GM21619 (cell line): ENCODE results near the gene CHRDL1.

ENCODE experiments used
- ATAC-seq: cut with Tn5 transposase; IDR thresholded peaks from one replicate; pipeline ENCODE4 v1.9.1; 2021; ENCODE audit not compliant: unreplicated experiment

Gene CHRDL1

GRCh38 chrX:110743679-110744340 is 51.8 kb downstream of the CHRDL1 start:
- ATAC-seq = no peak

GRCh38 chrX:110741213-110741796 is 54.3 kb downstream of the CHRDL1 start:
- no peak for ATAC-seq

DNA sequence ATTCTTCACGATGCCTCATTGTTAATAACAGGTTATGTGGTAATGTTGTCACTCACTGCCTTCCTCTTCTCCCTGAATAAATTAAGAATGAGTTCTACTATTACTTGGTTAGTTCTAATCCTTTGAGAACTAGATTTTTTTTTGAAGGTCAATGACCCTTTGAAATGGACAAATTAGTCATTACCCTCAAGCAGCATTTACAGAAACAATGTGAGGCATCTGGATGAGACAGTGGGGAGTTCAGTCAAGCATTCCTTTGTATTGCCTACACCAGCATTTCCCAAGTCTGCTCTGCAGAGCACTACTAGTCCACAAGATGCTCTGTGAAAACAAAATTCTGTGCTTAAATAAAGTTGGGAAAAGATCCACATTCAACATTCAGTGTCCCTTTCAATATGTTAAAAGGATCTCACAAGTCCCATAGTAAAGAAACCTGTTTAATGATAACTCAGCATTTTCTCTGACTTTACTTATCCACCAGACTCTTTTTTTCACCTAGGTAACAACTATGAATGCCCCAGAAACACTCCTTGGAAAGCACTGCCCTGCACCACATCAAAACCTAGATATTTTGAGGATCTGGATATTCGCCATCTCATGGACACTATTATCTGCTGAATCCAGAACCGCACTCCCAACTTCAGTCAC is 60.6 kb downstream of the CHRDL1 start:
- ATAC-seq = no peak

DNA sequence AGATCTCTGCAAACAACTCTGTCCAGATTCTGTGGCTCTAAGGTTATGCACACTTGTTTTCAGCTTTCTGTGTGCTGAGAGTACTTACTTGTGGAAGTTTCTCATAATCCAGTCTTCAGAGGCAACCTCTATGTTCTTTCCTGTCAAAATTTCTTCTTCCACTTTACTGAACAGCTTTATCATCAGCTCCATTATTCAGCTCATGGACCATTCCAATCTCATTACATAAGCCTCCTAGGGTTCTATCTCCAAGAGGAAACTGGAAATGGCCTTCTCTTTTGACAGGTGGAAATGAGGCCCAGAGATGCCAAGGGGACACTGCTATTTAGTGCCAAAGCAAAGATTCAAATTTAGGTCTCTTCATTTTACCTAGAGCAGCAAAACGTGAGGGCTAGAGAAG is 61.3 kb downstream of the CHRDL1 start:
- ATAC-seq = no peak

- no peak for ATAC-seq
These were observed 62.5 kb downstream of the CHRDL1 start for GRCh38 chrX:110733166-110733565.

- no peak for ATAC-seq
These were observed 63.4 kb downstream of the CHRDL1 start for GRCh38 chrX:110732266-110732665.

DNA sequence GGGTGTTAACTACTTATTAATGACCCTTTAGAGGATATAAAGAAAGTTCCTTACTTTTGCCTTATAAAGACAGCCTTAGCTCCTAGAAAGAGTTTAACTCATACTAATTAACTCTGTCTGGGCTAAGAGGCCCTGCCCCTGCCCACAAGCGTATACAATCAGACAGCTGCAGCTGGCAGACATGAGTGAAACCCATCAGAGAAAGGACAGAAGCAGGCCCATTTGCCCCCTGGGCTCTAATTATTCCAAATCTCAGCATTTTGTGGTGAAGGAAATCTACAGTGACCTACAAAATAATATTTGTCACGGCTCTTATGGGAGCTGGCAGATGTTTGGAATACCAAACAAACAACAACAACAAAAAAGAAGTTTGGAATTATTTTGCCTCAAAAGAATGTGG is 71.8 kb downstream of the CHRDL1 start:
- ATAC-seq = no peak

DNA sequence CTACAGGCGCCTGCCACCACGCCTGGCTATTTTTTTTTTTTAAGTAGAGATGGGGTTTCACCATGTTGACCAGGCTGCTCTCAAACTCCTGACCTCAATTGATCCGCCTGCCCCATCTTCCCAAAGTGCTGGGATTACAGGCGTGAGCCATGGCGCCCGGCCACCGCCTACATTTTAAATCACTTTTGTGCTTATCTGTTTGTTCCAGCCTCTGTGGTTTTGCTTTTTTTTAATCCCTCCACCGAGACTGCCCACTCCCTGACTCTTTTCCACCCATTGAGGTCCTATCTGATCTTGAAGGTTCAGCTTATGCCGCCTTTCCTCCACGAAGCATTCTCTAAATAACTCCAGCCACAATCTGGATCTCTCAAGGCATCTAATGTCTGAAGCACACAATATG is 73.5 kb downstream of the CHRDL1 start:
- ATAC-seq = no peak

DNA sequence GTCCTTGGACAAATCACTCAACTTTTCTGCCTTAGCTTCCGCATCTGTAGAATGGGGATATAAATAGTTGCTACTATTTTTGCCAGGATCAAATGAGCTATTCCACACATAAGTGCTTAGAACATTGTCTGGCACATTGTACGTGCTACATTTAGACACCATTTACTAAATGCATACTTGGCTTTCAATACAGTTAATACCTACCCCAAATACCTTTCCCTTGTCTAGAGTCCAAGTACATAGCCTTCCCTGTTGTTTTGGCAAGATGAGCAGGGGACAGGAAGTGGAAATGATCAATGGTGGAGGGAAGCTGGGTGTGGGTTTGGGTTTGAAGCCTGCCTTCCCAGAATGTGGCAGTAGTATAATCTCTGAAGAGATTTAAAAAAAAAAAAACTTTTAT is 82.0 kb downstream of the CHRDL1 start:
- ATAC-seq = no peak

DNA sequence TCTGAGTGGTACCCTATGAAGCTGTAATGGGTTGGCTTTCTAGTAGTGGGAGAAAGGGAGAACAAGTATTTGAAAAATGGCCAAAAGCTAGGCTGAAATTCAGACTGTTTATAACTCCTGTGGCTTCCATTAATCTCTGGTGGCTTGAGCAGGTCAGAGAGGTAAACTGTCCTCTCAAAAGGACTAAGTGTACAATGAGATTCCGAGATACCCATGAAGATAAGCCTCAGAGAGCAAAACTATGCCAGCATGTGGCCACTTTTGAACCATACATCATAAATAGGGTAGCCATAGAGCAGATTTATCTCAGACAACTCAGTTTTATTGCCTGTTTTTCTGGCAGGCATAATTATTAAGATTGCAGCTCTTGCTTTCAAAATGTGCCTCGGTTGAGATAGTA is 89.2 kb downstream of the CHRDL1 start:
- ATAC-seq = no peak

GRCh38 chrX:110703641-110704040 is 92.0 kb downstream of the CHRDL1 start:
- no peak for ATAC-seq

GRCh38 chrX:110699109-110699508 is 96.5 kb downstream of the CHRDL1 start:
- ATAC-seq = peak; percentile 32

GRCh38 chrX:110698696-110699095 is 96.9 kb downstream of the CHRDL1 start:
- peak; percentile 84 for ATAC-seq

GRCh38 chrX:110692866-110693265 is 102.8 kb downstream of the CHRDL1 start:
- ATAC-seq = no peak

DNA sequence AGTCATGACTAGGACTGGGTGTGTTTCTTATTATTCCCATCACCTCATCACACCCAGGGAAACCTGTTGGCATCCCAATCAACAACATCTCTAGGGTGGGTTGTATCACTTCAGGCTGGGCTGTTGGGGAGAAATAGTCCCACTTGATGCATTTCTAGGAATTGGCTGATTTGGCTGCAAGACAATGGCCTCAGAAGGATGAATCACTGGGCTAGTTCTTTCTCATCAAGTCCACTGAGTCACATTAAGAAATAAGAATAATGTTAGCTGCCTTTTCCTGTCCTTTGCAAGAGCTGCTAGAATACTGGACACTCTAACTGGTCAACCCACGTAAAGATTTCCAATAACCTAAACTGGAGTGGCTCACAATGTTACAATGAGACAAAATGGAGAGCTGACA is 104.2 kb downstream of the CHRDL1 start:
- ATAC-seq = no peak

- no peak for ATAC-seq
These were observed 111.0 kb downstream of the CHRDL1 start for GRCh38 chrX:110684653-110685052.

GRCh38 chrX:110683925-110684324 is 111.7 kb downstream of the CHRDL1 start:
- no peak for ATAC-seq

- no peak for ATAC-seq
These were observed 117.0 kb downstream of the CHRDL1 start for GRCh38 chrX:110678591-110678990.

GRCh38 chrX:110675886-110676285 is 119.7 kb downstream of the CHRDL1 start:
- ATAC-seq = no peak

GRCh38 chrX:110671068-110671803 is 124.4 kb downstream of the CHRDL1 start:
- peak; percentile 97 for ATAC-seq

- no peak for ATAC-seq
These were observed 126.0 kb downstream of the CHRDL1 start for GRCh38 chrX:110669572-110669971.

- ATAC-seq = no peak
These were observed 127.9 kb downstream of the CHRDL1 start for GRCh38 chrX:110667706-110668105.
